Body of pancreas (tissue), 4 donors: Measurements from ENCODE around the gene SLC35G6.

Source experiments
- POLR2A ChIP-seq, 3 donors: fragments of 450-650 bp; IDR thresholded peaks; one replicate each; pipeline ENCODE4 v1.6.1; 2016; ENCODE audit warnings: antibody characterized with exemption in 3 of 3, mild to moderate bottlenecking in 2 of 3
- TF ChIP-seq, protein P1 (sequence below), 7 experiments: fragments of 450-650 bp in 4 of 7; fragments of 200-600 bp in 3 of 7; sonication (generic) in 3 of 7; IDR thresholded peaks; one replicate each; pipeline ENCODE4 v1.5.1; 2016 to 2019; ENCODE audit warnings: antibody characterized with exemption in 7 of 7

DNA sequence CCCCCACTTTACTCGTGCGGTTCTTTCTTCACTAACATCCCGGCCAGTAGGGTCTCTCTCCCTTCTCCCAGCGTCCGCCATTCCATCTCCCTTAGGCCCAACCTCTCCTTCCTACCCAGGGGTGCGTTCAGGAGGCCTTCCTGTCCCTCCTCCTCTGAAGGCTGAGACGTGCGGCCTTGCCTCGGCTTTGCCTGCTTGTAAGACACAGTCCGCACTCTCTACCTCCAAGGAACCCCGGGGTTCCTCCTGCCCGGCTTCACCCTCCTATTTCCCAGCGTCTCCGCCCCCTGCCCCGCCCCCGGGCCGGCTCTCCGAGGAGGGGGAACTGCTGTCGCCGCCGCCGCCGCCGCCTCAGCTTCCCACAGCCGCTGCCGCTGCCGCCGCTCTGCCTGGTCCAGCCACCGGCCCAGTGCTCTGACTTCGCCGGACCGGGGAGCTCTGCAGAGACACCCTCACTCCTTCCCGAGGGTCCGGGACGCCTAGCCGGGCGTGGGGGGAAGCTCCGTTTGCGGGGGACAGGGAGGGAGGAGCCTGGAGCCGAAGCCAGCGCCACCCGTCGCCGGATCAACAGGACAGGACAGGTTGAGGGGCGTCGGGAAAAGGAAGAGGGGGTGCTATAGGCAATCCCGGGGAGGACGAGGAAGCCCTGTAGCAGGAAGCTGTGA, 43.2 kb upstream of the SLC35G6 start:
- no peak for TF ChIP-seq POLR2A (IDR thresholded peaks at IDR 0.05)
- TF ChIP-seq, protein P1, sequence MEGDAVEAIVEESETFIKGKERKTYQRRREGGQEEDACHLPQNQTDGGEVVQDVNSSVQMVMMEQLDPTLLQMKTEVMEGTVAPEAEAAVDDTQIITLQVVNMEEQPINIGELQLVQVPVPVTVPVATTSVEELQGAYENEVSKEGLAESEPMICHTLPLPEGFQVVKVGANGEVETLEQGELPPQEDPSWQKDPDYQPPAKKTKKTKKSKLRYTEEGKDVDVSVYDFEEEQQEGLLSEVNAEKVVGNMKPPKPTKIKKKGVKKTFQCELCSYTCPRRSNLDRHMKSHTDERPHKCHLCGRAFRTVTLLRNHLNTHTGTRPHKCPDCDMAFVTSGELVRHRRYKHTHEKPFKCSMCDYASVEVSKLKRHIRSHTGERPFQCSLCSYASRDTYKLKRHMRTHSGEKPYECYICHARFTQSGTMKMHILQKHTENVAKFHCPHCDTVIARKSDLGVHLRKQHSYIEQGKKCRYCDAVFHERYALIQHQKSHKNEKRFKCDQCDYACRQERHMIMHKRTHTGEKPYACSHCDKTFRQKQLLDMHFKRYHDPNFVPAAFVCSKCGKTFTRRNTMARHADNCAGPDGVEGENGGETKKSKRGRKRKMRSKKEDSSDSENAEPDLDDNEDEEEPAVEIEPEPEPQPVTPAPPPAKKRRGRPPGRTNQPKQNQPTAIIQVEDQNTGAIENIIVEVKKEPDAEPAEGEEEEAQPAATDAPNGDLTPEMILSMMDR (IDR thresholded peaks at IDR 0.05), result no peak
